HK-2 (cell line): Measurements from ENCODE around the gene ACHE.
A peak's percentile ranks its signal among the peaks of the same experiment; 100 is the strongest.

Experiments
- DNase-seq: peaks from one replicate; pipeline ENCODE4 v3.0.0-alpha.2; 2018; ENCODE audit not compliant: unreplicated experiment

The ACHE gene

DNA sequence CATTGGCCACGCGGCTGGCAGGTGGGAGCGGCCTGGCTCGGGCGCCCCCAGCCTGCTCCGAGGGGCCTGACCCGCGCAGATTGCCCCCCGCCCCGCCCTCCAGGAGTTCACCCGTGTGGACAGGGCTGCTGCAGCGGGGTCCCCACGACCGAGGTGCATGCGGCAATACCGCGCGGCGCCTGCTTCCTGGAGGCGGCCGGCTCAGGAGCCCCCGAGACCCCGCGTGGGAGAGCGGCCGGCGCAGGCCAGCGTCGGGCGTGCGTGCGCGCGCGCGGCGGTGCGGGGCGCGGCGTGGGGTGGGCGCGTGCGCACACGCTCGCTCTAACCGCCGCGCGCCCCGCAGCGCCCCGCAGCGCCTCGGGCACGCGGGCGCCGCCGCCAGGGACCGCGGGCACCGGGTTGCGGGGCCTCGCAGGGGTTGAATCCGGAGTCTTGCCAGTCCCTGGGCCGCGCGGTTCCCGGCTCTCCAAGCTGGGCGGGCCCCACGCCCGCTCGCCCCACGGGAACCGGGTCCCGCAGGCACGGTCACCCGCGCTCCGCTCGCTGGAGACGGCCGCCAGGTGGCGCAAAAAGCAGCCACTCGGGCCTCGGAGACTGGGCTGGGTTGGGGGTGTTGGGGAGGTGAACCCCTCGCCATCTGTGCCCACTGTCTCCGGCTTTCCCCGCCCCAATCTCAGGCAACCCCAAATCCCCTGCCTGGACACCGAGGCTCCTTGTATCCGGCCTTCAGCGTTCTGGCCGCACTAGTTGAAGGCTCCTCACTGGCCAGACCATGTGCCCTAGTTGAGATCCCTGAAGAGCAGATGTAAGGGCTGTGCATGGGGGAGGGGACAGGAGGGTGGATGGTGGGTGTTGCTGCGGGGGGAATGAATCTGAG lies 1.3 kb upstream of the ACHE start:
- no peak for DNase-seq

DNA sequence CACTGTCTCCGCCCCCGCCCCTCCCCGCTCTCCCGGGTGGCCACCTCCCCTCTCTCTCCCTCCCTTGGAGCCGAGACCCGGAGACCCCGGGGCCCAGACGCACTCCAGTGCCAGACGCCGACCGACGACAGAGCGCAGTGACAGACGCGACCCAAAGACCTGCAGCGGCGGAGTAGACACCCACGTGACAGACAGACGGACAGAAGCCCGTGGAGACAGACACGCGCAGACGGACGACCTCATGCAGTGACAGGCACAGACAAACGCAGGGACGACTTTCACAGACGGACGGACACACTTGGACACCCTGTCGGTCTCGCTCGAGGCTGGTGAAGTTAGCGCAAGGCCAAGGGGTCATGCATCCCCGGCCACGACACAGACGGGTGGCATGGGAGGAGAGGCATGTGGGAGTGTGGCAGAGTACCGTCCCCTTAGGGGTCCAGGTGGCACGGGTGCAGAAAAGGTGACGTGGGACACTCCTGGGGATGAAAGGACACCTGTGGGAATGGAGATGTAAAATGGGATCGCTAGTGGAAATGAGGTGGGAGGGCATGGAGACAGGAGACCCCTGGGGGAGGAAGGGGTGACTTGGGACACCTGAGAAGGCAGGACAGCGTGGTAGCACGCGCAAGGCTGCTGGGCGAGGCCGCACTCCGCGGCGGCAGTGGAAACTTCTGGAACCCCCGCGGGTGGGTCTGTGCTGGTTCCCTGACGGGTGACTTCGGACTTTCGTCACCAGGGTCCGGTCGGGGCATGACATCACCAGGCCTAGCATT lies 456 bp upstream of the ACHE start:
- no peak for DNase-seq

DNA sequence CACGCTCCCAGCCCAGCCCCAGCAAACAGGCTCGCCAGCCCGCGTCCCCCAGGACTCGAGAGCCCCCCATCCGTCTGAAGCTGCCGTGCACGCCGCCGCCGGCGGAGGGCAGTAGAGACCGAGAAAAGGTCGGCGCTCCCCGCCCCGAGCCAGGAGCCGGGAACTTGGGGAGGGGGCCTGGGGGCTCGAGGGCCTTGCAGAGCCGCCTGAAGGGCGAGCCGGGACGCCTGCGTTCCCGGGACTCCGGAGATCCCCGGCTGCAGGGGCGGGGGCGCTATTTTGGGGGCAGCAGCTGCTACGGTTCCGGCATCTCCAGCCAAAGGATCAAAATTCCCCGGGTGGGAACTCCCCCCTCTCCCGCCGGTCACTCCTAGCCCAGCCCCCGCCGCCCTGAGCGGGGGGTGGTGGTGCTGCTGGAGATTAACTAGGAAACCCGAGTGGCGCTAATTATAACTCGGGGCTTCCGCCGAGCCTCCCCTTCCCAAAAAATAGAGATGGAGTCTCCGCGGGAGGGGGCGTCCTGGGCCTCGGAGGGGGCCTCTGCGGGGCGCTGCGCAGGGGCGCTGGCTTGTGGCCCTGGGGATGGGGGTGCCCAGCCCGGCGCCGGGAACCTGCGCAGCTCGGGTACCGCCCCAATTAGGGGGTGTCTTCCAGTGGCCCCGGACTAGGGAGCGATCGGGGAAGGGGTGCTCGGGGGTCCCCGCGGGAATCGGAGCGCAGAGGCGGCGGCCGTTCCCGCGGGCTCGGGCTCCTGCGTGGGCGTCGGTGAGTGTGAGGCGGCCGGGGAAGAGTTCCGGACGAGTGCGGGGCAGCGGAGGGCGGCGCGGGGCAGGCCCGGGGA lies 608 bp downstream of the ACHE start:
- DNase-seq = peak; percentile 55

- no peak for DNase-seq
Measured at GRCh38 chr7:100893910-100894721, 1.6 kb downstream of the ACHE start.

DNA sequence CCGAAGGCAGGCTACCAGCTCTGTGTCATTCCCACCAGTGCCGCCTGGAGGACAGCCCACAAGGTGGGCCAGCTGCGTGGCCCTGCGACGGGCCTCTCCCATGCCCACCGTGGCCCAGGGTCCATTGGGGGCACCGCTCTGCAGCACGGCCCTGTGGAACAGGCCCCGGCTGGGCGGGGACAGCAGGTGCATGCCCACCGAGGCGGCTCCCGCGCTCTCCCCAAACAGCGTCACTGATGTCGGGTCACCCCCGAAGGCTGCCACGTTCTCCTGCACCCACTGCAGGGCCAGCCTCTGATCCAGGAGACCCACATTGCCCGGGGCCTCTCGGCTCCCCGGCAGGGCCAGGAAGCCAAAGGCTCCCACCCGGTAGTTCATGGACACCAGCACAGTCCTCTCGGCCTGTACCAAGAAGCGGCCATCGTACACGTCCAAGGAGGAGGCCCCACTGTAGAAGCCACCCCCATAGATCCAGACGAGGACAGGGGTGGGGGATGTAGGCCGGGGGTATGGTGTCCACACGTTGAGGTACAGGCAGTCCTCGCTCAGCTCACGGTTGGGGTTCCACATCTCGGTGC lies 2.3 kb downstream of the ACHE start:
- no peak for DNase-seq

DNA sequence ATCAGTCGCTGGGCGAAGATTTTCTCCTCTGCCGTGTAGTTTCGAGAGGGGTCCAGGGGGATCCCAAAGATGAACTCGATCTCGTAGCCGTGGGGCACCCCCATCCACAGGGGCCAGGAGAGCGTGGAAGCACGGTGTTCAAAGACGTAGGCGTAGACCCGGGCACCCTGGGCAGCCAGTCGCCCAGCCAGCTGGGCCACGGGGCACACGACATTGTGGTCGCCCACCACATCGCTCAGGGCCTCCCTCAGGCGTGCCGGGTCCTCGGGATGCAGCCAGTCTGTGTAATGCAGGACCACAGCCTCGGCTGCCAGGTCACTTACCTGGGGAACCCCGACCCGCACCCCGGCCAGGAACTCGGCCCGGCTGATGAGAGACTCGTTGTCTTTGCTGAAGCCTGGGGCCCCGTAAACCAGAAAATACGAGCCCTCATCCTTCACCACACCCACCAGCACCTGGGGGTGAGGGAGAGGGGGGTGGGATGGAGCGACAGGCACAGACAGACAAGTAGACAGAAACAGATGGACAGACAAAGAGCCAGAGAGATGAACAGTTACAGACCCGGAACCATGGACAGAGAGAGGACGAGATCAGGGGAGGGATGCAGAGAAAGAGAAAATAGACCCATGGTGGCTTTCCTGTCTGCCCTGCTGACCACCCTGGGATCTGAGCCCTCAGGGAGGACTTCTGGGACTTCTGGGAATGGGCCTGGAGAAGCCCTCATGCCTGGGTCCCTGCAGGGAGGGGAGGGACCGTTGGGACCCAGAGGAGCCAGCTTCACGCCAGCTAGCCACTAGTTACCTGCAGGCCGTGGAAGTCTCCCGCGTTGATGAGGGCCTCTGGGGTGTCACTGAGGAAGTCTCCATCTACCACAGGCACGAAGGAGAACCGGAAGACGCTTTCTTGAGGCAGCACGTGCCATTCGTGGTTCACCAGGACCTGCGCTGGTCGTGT lies 3.0 kb downstream of the ACHE start:
- no peak for DNase-seq

DNA sequence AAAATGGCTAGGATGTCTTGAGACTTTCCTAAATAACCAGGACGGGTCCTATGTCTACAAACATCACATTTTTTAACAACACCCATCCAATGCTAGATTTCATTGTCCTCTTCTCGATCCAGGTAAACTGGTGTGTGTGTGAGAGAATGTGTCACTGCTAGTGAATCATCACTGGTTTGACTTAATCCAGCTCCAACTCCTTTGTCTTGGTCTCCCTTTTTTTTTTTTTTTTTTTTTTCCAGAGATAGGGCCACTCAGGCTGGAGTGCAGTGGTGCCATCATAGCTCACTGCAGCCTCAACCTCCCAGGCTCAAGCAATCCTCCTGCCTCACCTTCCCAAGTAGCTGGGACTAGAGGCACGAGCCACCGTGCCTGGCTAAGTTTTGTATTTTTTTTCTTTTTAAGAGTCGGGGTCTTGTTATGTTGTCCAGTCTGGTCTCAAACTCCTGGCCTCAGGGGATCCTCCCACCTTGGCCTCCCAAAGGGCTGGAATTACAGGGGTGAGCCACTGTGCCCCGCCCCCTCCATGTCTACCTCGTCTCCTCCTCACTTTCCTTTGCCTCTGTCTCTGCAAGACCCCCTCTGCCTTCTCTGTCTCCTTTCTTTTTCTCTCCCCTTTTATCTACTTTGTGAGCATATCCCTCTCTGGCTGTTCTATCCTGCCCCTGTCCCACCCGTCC lies 4.0 kb downstream of the ACHE start:
- DNase-seq = no peak

DNA sequence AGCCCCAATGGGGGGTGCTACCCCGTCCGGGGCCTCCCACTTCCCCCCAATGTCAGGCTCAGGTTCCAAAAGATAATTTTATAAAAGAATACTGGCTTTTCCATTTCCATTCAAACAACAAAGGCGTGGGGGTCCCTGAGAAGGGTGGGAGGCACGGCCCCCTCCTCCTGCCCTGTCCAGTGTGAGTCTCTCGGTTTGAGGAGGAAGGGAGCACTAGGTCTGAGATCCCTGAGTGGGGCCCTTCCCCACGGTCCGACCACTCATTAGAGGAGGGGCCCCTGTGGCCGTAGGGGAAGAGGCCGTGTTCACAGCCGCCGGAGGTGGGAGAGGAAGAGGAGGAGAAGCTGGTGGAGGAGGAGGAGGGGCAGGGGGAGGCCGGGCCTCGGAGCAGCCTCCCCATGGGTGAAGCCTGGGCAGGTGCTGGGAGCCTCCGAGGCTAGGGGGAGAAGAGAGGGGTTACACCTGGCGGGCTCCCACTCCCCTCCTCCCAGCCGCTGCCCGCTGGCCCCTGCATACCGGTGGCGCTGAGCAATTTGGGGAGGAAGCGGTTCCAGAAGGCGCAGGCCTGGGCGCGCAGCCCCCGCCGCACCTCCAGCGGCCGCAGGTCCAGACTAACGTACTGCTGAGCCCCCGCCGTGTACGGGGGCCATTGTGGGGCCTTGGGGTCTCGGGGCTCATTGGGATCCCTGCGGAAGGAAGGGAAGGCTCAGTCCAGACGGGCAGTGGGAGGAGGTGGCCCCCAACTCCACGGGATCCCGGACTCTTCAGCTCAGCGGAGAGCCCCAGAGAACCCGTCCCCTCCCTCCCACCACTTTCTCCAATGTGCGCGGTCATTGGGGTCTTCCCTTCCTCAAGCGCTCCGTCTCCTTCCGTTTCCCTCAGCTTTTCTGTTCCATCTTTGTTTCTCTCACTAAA lies 4.8 kb downstream of the ACHE start:
- DNase-seq = no peak

DNA sequence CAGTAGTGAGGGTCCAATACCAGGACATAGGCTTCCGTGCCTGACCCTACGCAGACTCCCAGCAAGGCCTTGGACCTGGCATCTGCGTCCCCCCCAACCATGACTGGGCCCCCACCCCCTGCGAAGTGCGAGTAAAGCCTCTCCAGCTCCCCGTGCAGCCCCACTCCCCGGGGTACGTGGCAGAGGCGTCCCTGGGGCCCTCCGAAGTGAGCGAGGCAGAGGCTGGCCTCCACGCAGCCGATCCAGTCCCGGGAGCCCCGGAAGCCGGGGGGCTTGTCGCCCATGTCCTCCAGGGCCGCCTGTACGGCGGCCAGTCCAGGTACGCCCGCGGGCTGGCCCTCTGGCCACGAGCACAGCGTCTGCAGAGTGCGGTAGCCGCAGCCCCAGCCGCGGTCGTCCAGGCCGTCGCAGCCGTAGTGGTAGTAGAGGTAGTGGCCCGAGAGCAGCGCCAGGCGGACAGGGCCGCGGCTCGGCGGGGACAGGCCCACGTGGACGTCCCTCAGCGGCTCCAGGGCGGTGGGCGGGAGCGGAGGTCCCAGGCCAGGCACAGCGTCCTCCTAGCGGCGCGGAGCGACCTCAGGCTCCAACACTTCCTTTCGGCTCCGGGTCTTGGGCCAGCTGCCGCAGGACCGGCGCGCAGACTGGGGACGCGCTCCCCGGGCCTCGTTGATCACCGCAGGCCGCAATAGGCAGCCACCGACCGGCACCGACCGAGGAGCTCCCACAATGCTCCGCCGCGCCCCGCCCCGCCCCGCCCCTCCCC lies 6.5 kb downstream of the ACHE start, which contains the start of gene UFSP1:
Gene UFSP1, minus strand, starts transcription at position 728 of the 763 bp plus-strand sequence. Its CDS starts 444 bp downstream, at position 284.
- no peak for DNase-seq

DNA sequence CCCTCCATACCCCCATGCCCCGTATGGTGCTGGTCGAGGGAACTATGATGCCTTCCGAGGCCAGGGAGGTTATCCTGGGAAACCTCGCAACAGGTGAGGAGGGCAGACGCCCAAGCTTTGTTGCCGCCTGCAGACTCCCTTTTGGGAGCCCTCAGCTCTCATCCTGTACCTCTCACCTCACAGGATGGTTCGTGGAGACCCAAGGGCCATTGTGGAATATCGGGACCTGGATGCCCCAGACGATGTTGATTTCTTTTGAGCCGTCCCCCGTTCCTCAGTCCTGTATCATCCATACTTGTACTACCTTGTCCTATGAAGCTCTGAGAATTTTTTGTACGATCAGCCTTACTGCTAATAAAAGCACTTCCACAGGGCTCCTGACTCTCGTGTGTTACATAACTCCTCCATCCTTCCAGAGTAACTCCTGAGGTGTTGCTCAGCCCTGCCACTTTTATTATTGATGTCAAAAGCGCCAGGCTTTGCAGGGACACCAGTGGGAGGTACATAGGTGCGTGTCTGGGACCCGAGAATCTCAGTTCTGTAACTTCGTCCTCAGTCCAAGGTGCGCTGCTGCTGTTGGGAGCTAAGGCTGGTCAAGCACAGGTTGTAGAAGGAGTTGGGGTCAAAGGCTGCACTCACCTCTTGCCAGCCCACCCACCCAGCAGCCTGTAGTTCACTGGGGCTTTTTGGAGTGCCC lies 7.2 kb downstream of the ACHE start:
- DNase-seq = no peak

- DNase-seq = no peak
Measured at GRCh38 chr7:100887516-100888290, 8.0 kb downstream of the ACHE start.

DNA sequence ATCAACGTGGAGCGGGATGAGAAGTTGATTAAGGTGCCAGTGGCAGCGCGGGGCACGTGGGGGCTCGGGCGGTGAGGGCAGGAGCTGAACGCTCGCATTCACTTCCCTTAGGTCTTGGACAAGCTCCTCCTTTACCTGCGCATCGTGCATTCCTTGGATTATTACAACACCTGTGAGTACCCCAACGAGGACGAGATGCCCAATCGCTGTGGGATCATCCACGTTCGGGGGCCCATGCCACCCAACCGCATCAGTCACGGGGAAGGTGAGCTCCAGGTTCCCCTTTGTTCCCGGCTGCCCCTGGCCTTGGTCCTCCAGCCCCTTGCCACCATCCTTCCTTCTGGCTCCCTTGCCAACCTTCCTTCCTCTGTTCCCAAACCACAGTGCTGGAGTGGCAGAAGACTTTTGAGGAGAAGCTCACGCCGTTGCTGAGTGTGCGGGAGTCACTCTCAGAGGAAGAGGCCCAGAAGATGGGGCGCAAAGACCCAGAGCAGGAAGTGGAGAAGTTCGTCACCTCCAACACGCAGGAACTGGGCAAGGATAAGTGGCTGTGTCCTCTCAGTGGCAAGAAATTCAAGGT lies 8.7 kb downstream of the ACHE start:
- DNase-seq = no peak

GRCh38 chr7:100886142-100886935 lies 9.3 kb downstream of the ACHE start:
- DNase-seq = no peak

- DNase-seq = no peak
Measured at GRCh38 chr7:100885440-100886141, 10.1 kb downstream of the ACHE start.
